HUDEP-2 (cell line): ENCODE measurements around the gene WIPF1.
"Not testable (repeated sequence)": the region's sequence is repeated elsewhere in the genome, so short reads cannot be mapped to it uniquely, and the experiment has no call there.

Experiments used
- DNase-seq, 76 experiments: peaks; one replicate each; lab custom pipeline; 2025; ENCODE audit not compliant: unreplicated experiment in 76 of 76; lab: John Stamatoyannopoulos, UW

The WIPF1 gene

GRCh38 chr2:174575124-174575776, 22.4 kb downstream of the WIPF1 start:
- no peak for DNase-seq

DNA sequence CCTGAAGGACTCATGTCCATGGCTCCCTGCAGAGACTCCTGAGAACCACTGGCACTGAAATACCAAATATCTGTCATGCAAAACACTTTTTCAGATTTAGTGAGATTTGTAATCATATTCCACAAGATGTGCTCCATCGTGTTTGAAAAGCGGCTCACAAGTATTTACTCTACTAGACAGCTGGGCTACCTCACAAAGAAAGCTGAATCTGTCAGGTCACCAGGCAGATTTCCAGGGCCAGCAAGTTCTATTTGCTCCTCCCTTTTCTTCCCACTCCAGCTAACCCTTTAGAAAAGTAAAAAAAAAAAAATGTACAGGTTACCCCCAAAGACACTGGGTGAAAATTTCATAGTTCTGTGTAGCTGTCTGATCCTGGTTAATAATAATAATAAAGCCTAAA, 22.9 kb downstream of the WIPF1 start:
- DNase-seq, result no peak

GRCh38 chr2:174573621-174574081, 24.0 kb downstream of the WIPF1 start:
- DNase-seq, result no peak

GRCh38 chr2:174572556-174572955, 25.0 kb downstream of the WIPF1 start:
- DNase-seq, result no peak

- DNase-seq, result no peak
Measured at GRCh38 chr2:174571669-174572323, 25.8 kb downstream of the WIPF1 start.

DNA sequence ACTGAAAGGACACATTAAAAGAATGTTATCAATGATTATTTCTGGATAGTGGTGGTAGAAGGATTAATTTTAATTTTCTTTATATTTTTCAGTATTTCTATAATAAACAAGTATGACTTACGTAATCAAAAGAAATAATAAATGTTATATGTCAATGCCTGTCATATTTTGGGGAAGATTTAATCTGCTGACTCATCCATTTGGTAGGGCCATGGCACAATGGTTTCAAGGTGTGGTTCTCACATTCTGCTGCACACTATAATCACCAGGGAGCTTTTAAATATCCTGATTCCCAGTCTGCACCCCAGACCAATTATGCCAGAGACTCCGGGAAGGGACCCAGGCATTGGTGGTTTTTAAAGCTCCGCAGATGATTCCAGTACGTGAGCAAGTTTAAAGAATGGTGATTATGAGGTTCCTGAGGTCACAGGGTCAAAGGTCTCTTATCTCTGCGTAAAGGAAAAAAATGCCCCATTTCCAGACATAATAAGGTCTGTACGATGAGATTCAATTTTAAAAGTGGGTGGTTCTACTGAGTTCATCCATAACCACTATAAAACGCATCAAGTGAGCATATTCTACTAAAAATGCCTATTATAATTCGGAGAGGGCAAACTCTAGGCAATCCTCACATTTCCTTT, 27.2 kb downstream of the WIPF1 start:
- no peak for DNase-seq

DNA sequence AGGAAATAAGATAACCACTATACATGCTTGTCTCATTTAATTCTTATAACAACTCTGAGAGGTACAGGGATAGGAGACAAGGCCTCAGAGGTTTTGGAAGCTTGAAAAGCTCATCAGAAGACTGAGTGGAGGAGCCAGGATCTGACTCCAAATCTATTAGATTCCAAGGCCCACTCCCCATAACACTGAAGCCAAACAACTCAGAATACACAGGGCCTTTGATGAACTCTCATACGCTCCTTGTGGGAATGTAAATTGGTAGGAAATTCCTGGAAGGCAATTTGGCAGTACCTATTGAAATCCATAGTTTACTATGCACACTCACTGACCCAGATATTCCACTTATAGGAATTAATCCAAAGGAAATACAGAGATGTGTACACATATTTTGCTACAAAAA, 27.9 kb downstream of the WIPF1 start:
- no peak for DNase-seq

- DNase-seq, result no peak
Measured at GRCh38 chr2:174568425-174568824, 29.2 kb downstream of the WIPF1 start.

- DNase-seq, result no peak
Measured at GRCh38 chr2:174566871-174567270, 30.7 kb downstream of the WIPF1 start.

GRCh38 chr2:174563530-174564282, 33.9 kb downstream of the WIPF1 start:
- DNase-seq, result no peak

DNA sequence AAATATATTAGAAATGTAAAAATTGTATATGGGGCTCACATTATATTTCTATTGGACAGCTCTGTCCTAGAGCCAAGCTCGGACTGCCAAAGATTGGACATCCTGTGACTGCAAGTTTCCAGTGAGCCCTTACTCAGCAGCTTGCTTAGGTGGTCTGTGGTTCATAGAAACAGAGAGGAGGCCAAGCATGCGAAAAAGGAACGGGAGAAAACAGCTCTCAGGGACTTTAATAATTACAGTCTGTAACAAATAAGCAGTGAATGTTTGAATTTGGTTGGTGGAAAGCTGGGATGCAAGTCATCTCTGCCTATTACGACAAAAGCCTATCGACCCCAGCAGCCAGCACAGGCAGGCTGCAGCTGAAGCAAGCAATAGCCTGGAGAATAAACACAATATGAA, 35.6 kb downstream of the WIPF1 start:
- no peak for DNase-seq

GRCh38 chr2:174561283-174561971, 36.2 kb downstream of the WIPF1 start:
- DNase-seq, result no peak

DNA sequence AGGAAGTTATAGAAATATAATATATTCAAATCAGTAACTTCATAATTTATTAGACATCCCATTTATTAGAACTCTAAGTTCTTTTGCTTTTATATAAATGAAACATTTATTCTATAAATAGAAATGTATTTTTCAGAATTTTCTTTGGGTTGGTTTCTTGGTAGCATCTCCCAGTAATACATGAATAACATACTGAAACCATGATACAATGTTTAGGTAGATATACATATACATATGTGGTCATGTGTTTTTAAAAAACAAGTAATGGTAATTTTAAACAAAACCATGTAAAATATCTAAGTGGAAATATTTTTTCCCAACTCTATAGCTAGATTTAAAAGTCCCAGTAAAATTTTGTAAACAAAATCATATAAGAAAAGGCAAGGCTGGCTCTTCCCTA, 36.9 kb downstream of the WIPF1 start:
- DNase-seq, result no peak

- DNase-seq, result no peak
Measured at GRCh38 chr2:174555998-174556397, 41.6 kb downstream of the WIPF1 start.

- DNase-seq, result no peak
Measured at GRCh38 chr2:174554529-174555150, 43.0 kb downstream of the WIPF1 start.

GRCh38 chr2:174553811-174554493, 43.7 kb downstream of the WIPF1 start:
- no peak for DNase-seq

DNA sequence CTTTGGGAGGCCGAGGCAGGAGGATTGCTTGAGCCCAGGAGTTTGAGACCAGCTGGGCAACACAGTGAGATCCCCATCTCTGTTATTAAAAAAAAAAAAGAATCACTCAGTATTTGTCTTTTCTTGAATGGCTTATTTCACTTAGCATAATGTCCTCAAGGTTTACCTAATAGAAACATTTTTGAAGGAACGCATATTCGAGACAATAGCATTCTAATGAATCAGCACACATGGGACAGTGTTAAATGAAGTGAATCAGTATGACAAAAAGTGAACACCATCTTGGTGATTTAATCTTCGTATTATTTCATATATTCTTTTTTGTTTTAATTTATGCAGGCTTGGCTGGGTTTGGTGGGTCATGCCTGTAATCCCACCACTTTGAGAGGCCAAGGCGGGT, 44.7 kb downstream of the WIPF1 start:
- no peak for DNase-seq

DNA sequence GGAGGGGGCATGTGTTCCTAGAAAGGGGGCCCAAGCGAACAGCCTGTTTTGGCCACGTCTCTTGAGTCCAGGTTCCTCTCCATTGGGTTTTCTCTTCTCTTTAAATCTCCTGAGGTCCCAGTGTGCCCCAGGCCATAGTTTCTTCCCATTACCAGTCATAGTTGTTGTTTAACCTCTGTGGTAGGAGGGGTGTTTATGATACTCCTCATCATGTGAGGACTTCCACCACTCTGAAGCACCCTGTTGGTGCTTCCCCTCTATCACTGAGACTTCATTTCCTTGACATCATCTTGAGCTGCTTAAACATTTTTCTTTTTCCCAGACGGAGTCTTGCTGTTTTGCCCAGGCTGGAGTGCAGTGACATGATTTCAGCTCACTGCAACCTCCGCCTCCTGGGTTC, 45.9 kb downstream of the WIPF1 start:
- no peak for DNase-seq

- DNase-seq, result not testable (repeated sequence)
Measured at GRCh38 chr2:174548646-174549045, 49.0 kb downstream of the WIPF1 start.

GRCh38 chr2:174548021-174548420, 49.6 kb downstream of the WIPF1 start:
- DNase-seq, result not testable (repeated sequence)
